CD4-positive, alpha-beta T cell treated with Interleukin-12 subunit alpha and Interleukin-12 subunit beta, for 1 hour (primary cell): ENCODE measurements around the gene ZBTB16.
A peak's percentile ranks its signal among the peaks of the same experiment; 100 is the strongest.

Source experiments
- DNase-seq: peaks from one replicate; pipeline ENCODE4 v3.0.0-alpha.2; 2020

ZBTB16 gene

GRCh38 chr11:114171257-114172054, 111.9 kb downstream of the ZBTB16 start:
- no peak for DNase-seq

- no peak for DNase-seq
Measured at GRCh38 chr11:114172055-114172861, 112.7 kb downstream of the ZBTB16 start.

- DNase-seq: no peak
Measured at GRCh38 chr11:114172871-114173444, 113.4 kb downstream of the ZBTB16 start.

GRCh38 chr11:114173843-114174242, 114.3 kb downstream of the ZBTB16 start:
- DNase-seq: no peak

GRCh38 chr11:114174712-114175495, 115.4 kb downstream of the ZBTB16 start:
- no peak for DNase-seq

GRCh38 chr11:114175706-114176105, 116.2 kb downstream of the ZBTB16 start:
- DNase-seq: no peak

GRCh38 chr11:114176321-114176720, 116.8 kb downstream of the ZBTB16 start:
- no peak for DNase-seq

GRCh38 chr11:114178656-114179055, 119.1 kb downstream of the ZBTB16 start:
- DNase-seq: no peak

GRCh38 chr11:114179234-114179941, 119.9 kb downstream of the ZBTB16 start:
- no peak for DNase-seq

GRCh38 chr11:114180301-114181055, 121.0 kb downstream of the ZBTB16 start:
- no peak for DNase-seq

GRCh38 chr11:114181195-114181594, 121.7 kb downstream of the ZBTB16 start:
- no peak for DNase-seq

- DNase-seq: no peak
Measured at GRCh38 chr11:114181752-114182151, 122.2 kb downstream of the ZBTB16 start.

- no peak for DNase-seq
Measured at GRCh38 chr11:114182471-114183043, 123.0 kb downstream of the ZBTB16 start.

GRCh38 chr11:114183044-114183511, 123.6 kb downstream of the ZBTB16 start:
- peak; percentile 78 for DNase-seq

- DNase-seq: no peak
Measured at GRCh38 chr11:114185436-114185835, 125.9 kb downstream of the ZBTB16 start.

- DNase-seq: no peak
Measured at GRCh38 chr11:114187173-114187572, 127.7 kb downstream of the ZBTB16 start.

GRCh38 chr11:114188851-114189570, 129.5 kb downstream of the ZBTB16 start:
- no peak for DNase-seq

- no peak for DNase-seq
Measured at GRCh38 chr11:114190630-114191029, 131.1 kb downstream of the ZBTB16 start.

GRCh38 chr11:114191893-114192292, 132.4 kb downstream of the ZBTB16 start:
- no peak for DNase-seq

GRCh38 chr11:114192841-114193389, 133.4 kb downstream of the ZBTB16 start:
- DNase-seq: no peak
